Activated CD8-positive, alpha-beta memory T cell treated with anti-CD3 and anti-CD28 coated beads for 4 hours (primary cell): ENCODE results near the gene GALNT6.

Source experiments
- DNase-seq, 2 donors: peaks; one replicate each; pipeline ENCODE4 v3.0.0-alpha.2; 2020; ENCODE audit warnings: low read depth in 2 of 2

The GALNT6 gene

GRCh38 chr12:51382173-51382572, 9.0 kb downstream of the GALNT6 start:
- no peak for DNase-seq

- no peak for DNase-seq
These were observed 9.8 kb downstream of the GALNT6 start for GRCh38 chr12:51381226-51382079.

- no peak for DNase-seq
These were observed 11.6 kb downstream of the GALNT6 start for GRCh38 chr12:51379571-51379970.

GRCh38 chr12:51378749-51379148, 12.5 kb downstream of the GALNT6 start:
- no peak for DNase-seq

- DNase-seq, result no peak
These were observed 13.9 kb downstream of the GALNT6 start for GRCh38 chr12:51377099-51377984.

GRCh38 chr12:51374856-51375255, 16.4 kb downstream of the GALNT6 start:
- no peak for DNase-seq

GRCh38 chr12:51374361-51374760, 16.8 kb downstream of the GALNT6 start:
- no peak for DNase-seq

- DNase-seq, result no peak
These were observed 18.0 kb downstream of the GALNT6 start for GRCh38 chr12:51373187-51373586.

- no peak for DNase-seq
These were observed 19.2 kb downstream of the GALNT6 start for GRCh38 chr12:51372021-51372420.

GRCh38 chr12:51371295-51371953, 19.8 kb downstream of the GALNT6 start:
- DNase-seq, result no peak

GRCh38 chr12:51370667-51371066, 20.5 kb downstream of the GALNT6 start:
- DNase-seq, result no peak

GRCh38 chr12:51369581-51369980, 21.6 kb downstream of the GALNT6 start:
- DNase-seq, result no peak

- DNase-seq, result peak; percentile 71 to 80
These were observed 22.3 kb downstream of the GALNT6 start for GRCh38 chr12:51368640-51369517.

GRCh38 chr12:51365276-51365675, 25.9 kb downstream of the GALNT6 start:
- DNase-seq, result no peak

- no peak for DNase-seq
These were observed 27.2 kb downstream of the GALNT6 start for GRCh38 chr12:51364001-51364400.

- no peak for DNase-seq
These were observed 28.4 kb downstream of the GALNT6 start for GRCh38 chr12:51362747-51363342.

- DNase-seq, result no peak
These were observed 28.9 kb downstream of the GALNT6 start for GRCh38 chr12:51362307-51362706.

GRCh38 chr12:51361161-51362016, 29.8 kb downstream of the GALNT6 start:
- no peak for DNase-seq

GRCh38 chr12:51360315-51360714, 30.9 kb downstream of the GALNT6 start:
- DNase-seq, result no peak

- no peak for DNase-seq
These were observed 31.4 kb downstream of the GALNT6 start for GRCh38 chr12:51359851-51360250.
